Measurements from ENCODE around the gene GOSR1. TPM values are rescaled to one million over a fixed set of nuclear protein-coding genes. Genes with fewer than 3 reads are reported as not detected.
"Not testable (repeated sequence)": the region's sequence is repeated elsewhere in the genome, so short reads cannot be mapped to it uniquely, and the experiment has no call there.

Gene GOSR1
- total RNA-seq, 1 donor from 2014 or later: 53.8 TPM

DNA sequence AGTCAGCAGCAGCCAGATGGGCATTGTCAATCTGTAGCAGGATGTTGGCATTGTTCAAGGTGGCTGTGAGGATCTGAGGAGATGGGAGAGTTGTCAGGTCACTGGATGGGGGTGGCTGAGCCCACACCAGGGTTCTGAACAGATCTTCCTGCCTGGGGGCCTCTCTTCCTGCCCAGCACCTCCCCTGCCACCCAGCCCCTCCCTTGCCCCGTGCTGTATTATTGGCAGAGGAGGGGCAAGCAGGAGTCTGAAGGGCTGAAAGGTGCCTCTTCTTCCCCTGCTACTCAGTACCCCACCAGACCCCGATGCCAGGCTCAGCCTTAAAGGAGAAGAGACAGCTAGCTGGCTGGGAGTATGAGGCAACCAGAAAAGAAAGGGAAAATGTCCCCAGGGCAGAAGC, 93.0 kb downstream of the GOSR1 start:
- TF ChIP-seq, protein P1, sequence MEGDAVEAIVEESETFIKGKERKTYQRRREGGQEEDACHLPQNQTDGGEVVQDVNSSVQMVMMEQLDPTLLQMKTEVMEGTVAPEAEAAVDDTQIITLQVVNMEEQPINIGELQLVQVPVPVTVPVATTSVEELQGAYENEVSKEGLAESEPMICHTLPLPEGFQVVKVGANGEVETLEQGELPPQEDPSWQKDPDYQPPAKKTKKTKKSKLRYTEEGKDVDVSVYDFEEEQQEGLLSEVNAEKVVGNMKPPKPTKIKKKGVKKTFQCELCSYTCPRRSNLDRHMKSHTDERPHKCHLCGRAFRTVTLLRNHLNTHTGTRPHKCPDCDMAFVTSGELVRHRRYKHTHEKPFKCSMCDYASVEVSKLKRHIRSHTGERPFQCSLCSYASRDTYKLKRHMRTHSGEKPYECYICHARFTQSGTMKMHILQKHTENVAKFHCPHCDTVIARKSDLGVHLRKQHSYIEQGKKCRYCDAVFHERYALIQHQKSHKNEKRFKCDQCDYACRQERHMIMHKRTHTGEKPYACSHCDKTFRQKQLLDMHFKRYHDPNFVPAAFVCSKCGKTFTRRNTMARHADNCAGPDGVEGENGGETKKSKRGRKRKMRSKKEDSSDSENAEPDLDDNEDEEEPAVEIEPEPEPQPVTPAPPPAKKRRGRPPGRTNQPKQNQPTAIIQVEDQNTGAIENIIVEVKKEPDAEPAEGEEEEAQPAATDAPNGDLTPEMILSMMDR (conservative IDR thresholded peaks at IDR 0.05): no peak
- Mint-ChIP-seq H3K4me1 (no peaks in the 10 kb centered on the region), H3K27me3 (ENCODE audit: low read depth) (no peaks in the 10 kb centered on the region), H3K4me3 (no peak overlapping the region), H3K9me3 (no peaks in the 10 kb centered on the region), H3K27ac (ENCODE audit: unreplicated experiment) (no peak overlapping the region), H3K36me3 (ENCODE audit: low read depth) (no peaks in the 10 kb centered on the region)
- DNase-seq (ENCODE audit: low read depth, low spot score): no peak

DNA sequence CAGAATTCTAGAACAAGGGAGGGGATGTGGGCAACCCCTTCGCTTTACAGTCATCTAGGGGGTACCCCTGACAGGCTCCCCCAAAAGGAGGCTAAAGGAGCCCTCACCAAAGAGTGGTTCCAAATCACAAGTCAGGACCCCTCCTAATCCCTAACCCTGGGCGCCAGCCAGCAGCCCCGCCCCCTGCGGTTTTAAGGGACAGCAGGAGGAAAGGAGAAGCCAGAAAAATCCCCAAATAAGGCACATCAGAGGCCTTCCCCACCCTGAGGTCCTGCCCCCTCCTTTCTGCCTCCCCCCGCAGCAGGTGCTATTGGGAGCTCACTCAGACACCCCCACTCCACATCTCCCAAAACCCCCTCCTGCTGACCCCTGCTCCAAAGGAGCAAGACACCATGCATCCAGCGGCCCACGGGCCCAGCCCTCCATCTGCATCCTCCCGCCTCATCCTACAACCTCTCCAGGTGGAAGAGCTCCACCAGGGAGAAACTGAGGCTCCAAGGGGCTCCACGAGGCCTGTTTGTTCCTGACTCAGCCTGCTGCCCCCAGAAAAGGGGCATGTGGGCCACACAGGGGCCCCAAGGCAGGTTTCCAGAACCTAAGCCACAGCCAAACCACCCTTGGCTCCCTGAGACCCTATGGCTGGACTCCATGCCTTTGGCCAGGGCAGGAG, 93.5 kb downstream of the GOSR1 start:
- H3K36me3 Mint-ChIP-seq (ENCODE audit: low read depth): no peaks in the 10 kb centered on the region
- TF ChIP-seq, protein P1 (conservative IDR thresholded peaks at IDR 0.05): no peak
- no peak overlapping the region for H3K27ac Mint-ChIP-seq (ENCODE audit: unreplicated experiment)
- no peak for DNase-seq (ENCODE audit: low read depth, low spot score)
- no peaks in the 10 kb centered on the region for H3K27me3 Mint-ChIP-seq (ENCODE audit: low read depth)
- no peaks in the 10 kb centered on the region for H3K9me3 Mint-ChIP-seq
- no peaks in the 10 kb centered on the region for H3K4me1 Mint-ChIP-seq
- no peak overlapping the region for H3K4me3 Mint-ChIP-seq

GRCh38 chr17:30571404-30571803, 94.2 kb downstream of the GOSR1 start:
- not testable (repeated sequence) for H3K4me1 Mint-ChIP-seq; H3K27me3 Mint-ChIP-seq (ENCODE audit: low read depth); H3K27ac Mint-ChIP-seq (ENCODE audit: unreplicated experiment); H3K4me3 Mint-ChIP-seq; DNase-seq (ENCODE audit: low read depth, low spot score); H3K36me3 Mint-ChIP-seq (ENCODE audit: low read depth); H3K9me3 Mint-ChIP-seq

DNA sequence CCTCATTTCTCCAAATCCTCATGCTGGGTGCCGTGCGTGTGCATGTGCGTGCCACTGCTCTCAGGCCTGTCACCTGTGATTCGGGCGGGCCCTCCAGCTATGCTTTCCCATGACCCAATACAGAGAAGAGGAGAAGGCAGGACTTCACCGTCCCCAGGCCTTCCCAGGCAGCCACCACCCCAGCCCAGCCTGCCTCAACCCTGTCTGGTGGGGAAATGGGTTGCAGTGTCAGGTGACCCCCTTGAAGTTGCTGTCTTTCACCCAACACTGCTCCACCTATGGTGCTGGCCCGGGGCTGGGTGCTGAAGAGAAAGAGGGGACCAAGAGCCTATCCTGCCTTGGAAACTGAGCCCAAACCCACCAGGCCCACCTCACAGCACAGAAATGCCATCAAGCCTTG, 94.7 kb downstream of the GOSR1 start:
- Mint-ChIP-seq H3K9me3 (no peaks in the 10 kb centered on the region), H3K4me3 (no peak overlapping the region), H3K27ac (ENCODE audit: unreplicated experiment) (no peak overlapping the region), H3K27me3 (ENCODE audit: low read depth) (no peaks in the 10 kb centered on the region), H3K4me1 (no peaks in the 10 kb centered on the region), H3K36me3 (ENCODE audit: low read depth) (no peaks in the 10 kb centered on the region)
- TF ChIP-seq, protein P1 (conservative IDR thresholded peaks at IDR 0.05): no peak
- no peak for DNase-seq (ENCODE audit: low read depth, low spot score)

GRCh38 chr17:30572651-30573554, 95.7 kb downstream of the GOSR1 start:
- DNase-seq (ENCODE audit: low read depth, low spot score); H3K36me3 Mint-ChIP-seq (ENCODE audit: low read depth); H3K9me3 Mint-ChIP-seq; H3K4me1 Mint-ChIP-seq; H3K27me3 Mint-ChIP-seq (ENCODE audit: low read depth); H3K4me3 Mint-ChIP-seq: not testable (repeated sequence)
- H3K27ac Mint-ChIP-seq (ENCODE audit: unreplicated experiment): peak overlapping the region; percentile 19

GRCh38 chr17:30573603-30574175, 96.5 kb downstream of the GOSR1 start:
- no peak for DNase-seq (ENCODE audit: low read depth, low spot score)
- Mint-ChIP-seq H3K27me3 (ENCODE audit: low read depth) (no peaks in the 10 kb centered on the region), H3K27ac (ENCODE audit: unreplicated experiment) (no peak overlapping the region), H3K36me3 (ENCODE audit: low read depth) (no peaks in the 10 kb centered on the region), H3K4me3 (no peak overlapping the region), H3K9me3 (no peaks in the 10 kb centered on the region), H3K4me1 (no peaks in the 10 kb centered on the region)
- TF ChIP-seq, protein P1 (conservative IDR thresholded peaks at IDR 0.05): no peak

DNA sequence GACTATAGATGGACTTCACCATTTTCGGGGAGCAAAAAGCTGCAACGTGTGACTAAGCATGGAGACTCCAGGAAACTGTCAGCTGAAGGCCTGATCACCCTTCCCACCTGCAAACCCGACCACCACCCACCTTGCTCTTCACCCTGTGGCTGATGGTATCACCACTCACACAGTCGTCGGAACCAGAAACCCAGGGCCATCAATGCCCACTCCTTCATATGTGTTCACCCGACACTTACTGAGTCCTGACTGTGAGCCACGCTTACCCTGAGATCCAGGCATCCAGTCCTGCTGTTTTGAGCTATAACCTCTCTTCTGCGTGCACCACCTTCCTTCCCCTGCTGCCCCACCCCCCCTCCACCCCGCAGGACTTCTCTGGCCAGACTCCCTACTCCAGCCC, 97.1 kb downstream of the GOSR1 start:
- H3K27ac Mint-ChIP-seq (ENCODE audit: unreplicated experiment); H3K4me3 Mint-ChIP-seq; H3K9me3 Mint-ChIP-seq; H3K27me3 Mint-ChIP-seq (ENCODE audit: low read depth); DNase-seq (ENCODE audit: low read depth, low spot score); H3K36me3 Mint-ChIP-seq (ENCODE audit: low read depth); H3K4me1 Mint-ChIP-seq: not testable (repeated sequence)

DNA sequence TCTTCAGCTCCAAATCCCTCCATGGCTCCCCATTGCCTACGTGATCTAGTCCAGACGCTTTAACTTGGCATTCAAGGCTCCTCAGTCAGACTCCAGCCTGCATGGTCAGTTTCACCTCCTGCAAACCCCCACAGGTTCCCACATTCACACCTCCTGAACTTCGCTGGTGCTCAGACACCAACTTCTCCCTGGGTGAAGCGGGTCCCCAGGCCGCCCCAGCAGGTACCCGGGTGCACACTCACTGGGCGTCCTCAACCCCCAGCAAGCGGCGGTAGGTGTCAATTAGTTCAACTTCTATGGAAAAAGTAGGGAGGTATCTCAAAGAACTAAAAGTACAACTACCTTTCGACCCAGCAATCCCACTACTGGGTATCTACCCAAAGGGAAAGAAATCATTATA, 97.6 kb downstream of the GOSR1 start:
- not testable (repeated sequence) for H3K27ac Mint-ChIP-seq (ENCODE audit: unreplicated experiment); DNase-seq (ENCODE audit: low read depth, low spot score); H3K36me3 Mint-ChIP-seq (ENCODE audit: low read depth); H3K27me3 Mint-ChIP-seq (ENCODE audit: low read depth); H3K9me3 Mint-ChIP-seq; H3K4me1 Mint-ChIP-seq; H3K4me3 Mint-ChIP-seq

GRCh38 chr17:30575648-30576325, 98.6 kb downstream of the GOSR1 start:
- H3K36me3 Mint-ChIP-seq (ENCODE audit: low read depth); H3K9me3 Mint-ChIP-seq; H3K4me1 Mint-ChIP-seq; H3K27ac Mint-ChIP-seq (ENCODE audit: unreplicated experiment); H3K4me3 Mint-ChIP-seq; DNase-seq (ENCODE audit: low read depth, low spot score); H3K27me3 Mint-ChIP-seq (ENCODE audit: low read depth): not testable (repeated sequence)
